H1 (cell line): ENCODE data around the gene RFTN2. TPM values are rescaled to one million over a fixed set of nuclear protein-coding genes. Genes with fewer than 3 reads are reported as not detected.

ENCODE experiments used
- CTCF ChIA-PET: fragments of 300-600 bp; sonication (Branson Sonifier 250); formaldehyde crosslinking; loops from one replicate; lab custom pipeline; 2021; ENCODE audit not compliant: partially characterized antibody; lab: Charles Lee
- POLR2A ChIA-PET: fragments of 300-600 bp; sonication (Branson Sonifier 250); formaldehyde crosslinking; loops from one replicate; lab custom pipeline; 2021; ENCODE audit warnings: inconsistent platforms; ENCODE audit not compliant: partially characterized antibody; lab: Charles Lee
- DNase-seq, 2 experiments: peaks; one replicate each; pipeline versions ENCODE4 v3.0.0 to v3.0.0-alpha.2; 2010 to 2022; ENCODE audit warnings: low spot score in 2 of 2, low read depth in 1 of 2, mixed read lengths in 1 of 2
- FAIRE-seq: peaks from 2 replicates; lab custom pipeline; 2011; peaks lifted over from hg19 to GRCh38; lab: Jason Lieb, UNC
- H2AFZ ChIP-seq: 2 replicates; pipeline ENCODE4 v1.8.1; 2012; ENCODE audit warnings: low read length, inconsistent platforms
- H2AK5ac ChIP-seq: 2 replicates; pipeline ENCODE4 v1.6.1; 2013; ENCODE audit warnings: low read depth, low read length
- H2BK120ac ChIP-seq: replicated peaks from 2 replicates; pipeline ENCODE3; 2013; ENCODE audit warnings: low read depth, low read length, inconsistent platforms
- H2BK12ac ChIP-seq: 2 replicates; pipeline ENCODE4 v1.6.1; 2013; ENCODE audit warnings: low read depth, low read length
- H2BK15ac ChIP-seq: 2 replicates; pipeline ENCODE4 v1.6.1; 2013; ENCODE audit warnings: low read length
- H2BK20ac ChIP-seq: 2 replicates; pipeline ENCODE4 v1.6.1; 2013; ENCODE audit warnings: low read length
- H2BK5ac ChIP-seq: 2 replicates; pipeline ENCODE4 v1.6.1; 2013; ENCODE audit warnings: low read depth, low read length
- H3K14ac ChIP-seq: 2 replicates; pipeline ENCODE4 v1.6.1; 2013; ENCODE audit warnings: inconsistent platforms; ENCODE audit not compliant: insufficient read length
- H3K18ac ChIP-seq: 2 replicates; pipeline ENCODE4 v1.6.1; 2013; ENCODE audit warnings: low read length; ENCODE audit errors: extremely low read depth
- H3K23ac ChIP-seq: 2 replicates; pipeline ENCODE4 v1.6.1; 2013; ENCODE audit warnings: inconsistent platforms; ENCODE audit not compliant: insufficient read length
- H3K23me2 ChIP-seq: 2 replicates; pipeline ENCODE4 v1.6.1; 2013; ENCODE audit warnings: low read depth, low read length
- H3K27ac ChIP-seq: 2 replicates; pipeline ENCODE4 v1.6.1; 2011; ENCODE audit warnings: low read depth, low read length, inconsistent platforms
- H3K27me3 ChIP-seq, 4 experiments: replicated peaks in 1 of 4; 1 replicate in 1 of 4; 2 replicates in 3 of 4; pipeline versions ENCODE4 v1.6.1 to v1.8.1; 2011 to 2013; ENCODE audit warnings: low read length in 3 of 4, mild to moderate bottlenecking in 3 of 4, inconsistent platforms in 2 of 4, mixed read lengths in 2 of 4, moderate library complexity in 1 of 4; ENCODE audit not compliant: control insufficient read depth in 3 of 4, insufficient read depth in 3 of 4; ENCODE audit errors: extremely low read depth in 1 of 4
- H3K36me3 ChIP-seq, 4 experiments: 2 replicates each; pipeline versions ENCODE4 v1.6.1 to v1.8.1; 2011 to 2013; ENCODE audit warnings: mild to moderate bottlenecking in 4 of 4, low read length in 3 of 4, moderate library complexity in 2 of 4, control low read depth in 1 of 4, inconsistent platforms in 1 of 4; ENCODE audit not compliant: insufficient read depth in 4 of 4, control insufficient read depth in 2 of 4
- H3K4ac ChIP-seq: replicated peaks from 2 replicates; pipeline ENCODE3; 2013; ENCODE audit warnings: low read length, low read depth, mixed read lengths, inconsistent platforms; ENCODE audit not compliant: insufficient read length
- H3K4me1 ChIP-seq, 4 experiments: replicated peaks in 1 of 4; 1 replicate in 1 of 4; 2 replicates in 3 of 4; pipeline versions ENCODE4 v1.6.1 to v1.8.1; 2011 to 2013; ENCODE audit warnings: low read length in 3 of 4, inconsistent platforms in 2 of 4, mixed read lengths in 1 of 4; ENCODE audit not compliant: insufficient read depth in 4 of 4, control insufficient read depth in 3 of 4
- H3K4me2 ChIP-seq, 2 experiments: 2 replicates each; pipeline versions ENCODE4 v1.6.1 to v1.8.1; 2011 to 2013; ENCODE audit warnings: low read depth in 2 of 2, low read length in 2 of 2, control low read depth in 1 of 2, inconsistent platforms in 1 of 2, mild to moderate bottlenecking in 1 of 2; ENCODE audit not compliant: insufficient read depth in 1 of 2
- H3K4me3 ChIP-seq, 4 experiments: fragments of 200-600, 300-600 bp in 1 of 4; sonication (generic), shearing (Covaris generic), sonication (Bioruptor Twin) in 1 of 4; 2 replicates each; pipeline versions ENCODE4 v1.5.1 to v1.8.1; 2011 to 2016; ENCODE audit warnings: low read length in 4 of 4, low read depth in 3 of 4, control low read depth in 2 of 4, inconsistent platforms in 2 of 4, mild to moderate bottlenecking in 2 of 4, mixed read lengths in 1 of 4, moderate library complexity in 1 of 4; ENCODE audit not compliant: insufficient read depth in 2 of 4; ENCODE audit errors: extremely low read depth in 1 of 4
- H3K56ac ChIP-seq: replicated peaks from 2 replicates; pipeline ENCODE3; 2013; ENCODE audit warnings: low read depth, mild to moderate bottlenecking, mixed read lengths, low read length, inconsistent platforms; ENCODE audit not compliant: insufficient read length
- H3K79me1 ChIP-seq: 2 replicates; pipeline ENCODE4 v1.6.1; 2013; ENCODE audit warnings: low read depth, low read length, control low read depth
- H3K79me2 ChIP-seq, 2 experiments: 2 replicates each; pipeline versions ENCODE4 v1.6.1 to v1.8.1; 2012 to 2013; ENCODE audit warnings: low read length in 2 of 2, mild to moderate bottlenecking in 2 of 2, inconsistent platforms in 1 of 2; ENCODE audit not compliant: insufficient read depth in 2 of 2, control insufficient read depth in 1 of 2
- H3K9ac ChIP-seq, 4 experiments: replicated peaks in 1 of 4; 1 replicate in 1 of 4; 2 replicates in 3 of 4; pipeline versions ENCODE4 v1.6.1 to v1.8.1; 2011 to 2013; ENCODE audit warnings: low read depth in 3 of 4, low read length in 3 of 4, control low read depth in 2 of 4, mild to moderate bottlenecking in 2 of 4, moderate library complexity in 2 of 4, inconsistent platforms in 1 of 4; ENCODE audit errors: extremely low read depth in 1 of 4
- H3K9me3 ChIP-seq, 2 experiments: 2 replicates each; pipeline versions ENCODE4 v1.6.1 to v1.8.1; 2012 to 2013; ENCODE audit warnings: mild to moderate bottlenecking in 2 of 2, moderate library complexity in 2 of 2, control low read depth in 1 of 2, inconsistent platforms in 1 of 2, low read depth in 1 of 2, low read length in 1 of 2, mixed read lengths in 1 of 2; ENCODE audit not compliant: insufficient read depth in 2 of 2
- H4K20me1 ChIP-seq, 2 experiments: replicated peaks in 1 of 2; 2 replicates each; pipeline versions ENCODE3 to v1.8.1; 2011 to 2013; ENCODE audit warnings: inconsistent platforms in 2 of 2, low read length in 2 of 2, mild to moderate bottlenecking in 1 of 2; ENCODE audit not compliant: insufficient read depth in 2 of 2, control insufficient read depth in 1 of 2
- H4K5ac ChIP-seq: 2 replicates; pipeline ENCODE4 v1.6.1; 2013; ENCODE audit warnings: low read length, low read depth, mixed read lengths, inconsistent platforms; ENCODE audit not compliant: insufficient read length
- H4K8ac ChIP-seq: 2 replicates; pipeline ENCODE4 v1.8.0; 2013; ENCODE audit warnings: mild to moderate bottlenecking, moderate library complexity, low read length, inconsistent platforms; ENCODE audit not compliant: insufficient read depth; ENCODE audit errors: extremely low read depth
- H4K91ac ChIP-seq: replicated peaks from 2 replicates; pipeline ENCODE3; 2013; ENCODE audit warnings: low read length, mixed read lengths, inconsistent platforms; ENCODE audit not compliant: insufficient read length
- RXRA ChIP-seq: IDR thresholded peaks from 2 replicates; pipeline ENCODE4 v1.6.1; 2011; ENCODE audit warnings: low read depth, mild to moderate bottlenecking, low read length, moderate library complexity; ENCODE audit not compliant: insufficient read depth
- SRF ChIP-seq: IDR thresholded peaks from 2 replicates; pipeline ENCODE4 v1.6.1; 2011; ENCODE audit warnings: mild to moderate bottlenecking, low read depth, low read length, moderate library complexity
- TCF12 ChIP-seq: IDR thresholded peaks from 2 replicates; pipeline ENCODE4 v1.6.1; 2011; ENCODE audit warnings: low read depth, mild to moderate bottlenecking, low read length
- WGBS, 2 experiments: shearing (Covaris generic) in 1 of 2; methylation state at CpG; one replicate each; pipeline versions ENCODE4 v1.1.6 to v1.1.7; 2013 to 2015; ENCODE audit warnings: low lambda C conversion rate in 2 of 2, mixed read lengths in 2 of 2, inconsistent platforms in 1 of 2, low coverage in 1 of 2, missing lambda C conversion rate in 1 of 2; ENCODE audit not compliant: insufficient replicate concordance in 2 of 2, insufficient coverage in 1 of 2, insufficient read length in 1 of 2; ENCODE audit errors: extremely low coverage in 1 of 2, missing lambda C conversion rate in 1 of 2; 5-methylcytosine and 5-hydroxymethylcytosine counted together
- polyA plus RNA-seq, 7 experiments: library from polyadenylated mRNA; depleted of rRNA in 3 of 7; stranded (reverse) in 5 of 7; unstranded in 2 of 7; fragments of >200 nt in 5 of 7; fragments of 200-250 nt in 2 of 7; gene quantifications; 1 replicate in 5 of 7; 2 replicates in 1 of 7; 4 replicates in 1 of 7; pipeline versions ENCODE4 v1.2.1 to v1.2.3, GENCODE V29; 2011 to 2013; ENCODE audit warnings: missing spikeins in 2 of 7, mixed read lengths in 2 of 7
- total RNA-seq: library from RNA; stranded (reverse); fragmentation: NEBNext Ultra II Directional; extraction: Animal tissue kit (Norgen Biotek cat#: 25700); gene quantifications from 2 replicates; pipeline ENCODE4 v1.2.1, GENCODE V29; 2021

RFTN2 gene
- total and polyA plus RNA-seq, 2 of the 8 experiments (the other 6 are each of a cell fraction or from before 2014, with no cell fraction given): 2.3 to 2.4 TPM

GRCh38 chr2:197708331-197708730 lies 32.9 kb upstream of the RFTN2 start:
- Histone ChIP-seq H3K23ac (no peak overlapping the region), H2AFZ (no peak overlapping the region), H2AK5ac (no peak overlapping the region), H3K79me2 (peaks cover 21 to 61% of the 10 kb centered on the region in 2 experiments), H3K27ac (no peak overlapping the region), H3K79me1 (peaks cover 7% of the 10 kb centered on the region), H3K4me2 (peak overlapping the region; percentile 88 to 98), H2BK120ac (no peak overlapping the region), H3K9ac (no peak overlapping the region), H4K5ac (no peak overlapping the region), H2BK5ac (no peak overlapping the region), H3K14ac (no peak overlapping the region), H3K27me3 (no peaks in the 10 kb centered on the region; a peak in 1 of 7 replicates), H4K91ac (no peak overlapping the region), H3K18ac (no peak overlapping the region), H4K20me1 (peaks cover 16 to 29% of the 10 kb centered on the region in 2 experiments), H2BK12ac (no peak overlapping the region), H3K4me3 (peak overlapping the region in 3 of 4 experiments; percentile 21 to 92 (median 89); a peak in 5 of 8 replicates), H3K56ac (no peak overlapping the region), H3K23me2 (peaks cover 22% of the 10 kb centered on the region), H2BK20ac (no peak overlapping the region), H3K4ac (no peak overlapping the region), H3K4me1 (peaks cover 0 to 7% (median 5%) of the 10 kb centered on the region in 4 experiments; a peak in 4 of 7 replicates), H3K36me3 (peaks cover 3 to 16% (median 5%) of the 10 kb centered on the region in 4 experiments; a peak in 5 of 8 replicates), H4K8ac (no peak overlapping the region), H3K9me3 (no peaks in the 10 kb centered on the region), H2BK15ac (no peak overlapping the region)
- TF ChIP-seq RXRA: no peak
- TF ChIP-seq SRF: no peak
- no peak for TF ChIP-seq TCF12
- FAIRE-seq: no peak
- ChIA-PET CTCF (interaction anchor here (0.7 to 2.2 kb wide), 3 partner anchors 8 to 56 kb away, joined by 3 to 18 read pairs (median 3); no protein-coding TSS in a partner anchor), POLR2A (no interaction called here)
- WGBS, 2 experiments: 70% methylated on average over 2 of the region's 2 CpGs; no CpG with 5 or more reads in 1 of the 2 experiments
- no peak for DNase-seq
